Chondrocyte (in vitro differentiated cells): Measurements from ENCODE around the gene GNB5. TPM values are rescaled to one million over a fixed set of nuclear protein-coding genes. Genes with fewer than 3 reads are reported as not detected.
"Not testable (repeated sequence)": the region's sequence is repeated elsewhere in the genome, so short reads cannot be mapped to it uniquely, and the experiment has no call there.

Source experiments
- DNase-seq: peaks from one replicate; pipeline ENCODE4 v3.0.0; 2021; ENCODE audit warnings: mixed read lengths, low spot score
- H3K27ac Mint-ChIP-seq: one replicate; pipeline ENCODE4 v1.8.0; 2021; ENCODE audit warnings: mild to moderate bottlenecking, moderate library complexity, mixed read lengths; ENCODE audit not compliant: unreplicated experiment
- H3K27me3 Mint-ChIP-seq: 2 replicates; pipeline ENCODE4 v1.8.0; 2021; ENCODE audit warnings: low read depth, mixed read lengths
- H3K36me3 Mint-ChIP-seq: 2 replicates; pipeline ENCODE4 v1.8.0; 2021; ENCODE audit warnings: low read depth, mixed read lengths
- H3K4me1 Mint-ChIP-seq: 2 replicates; pipeline ENCODE4 v1.8.0; 2021; ENCODE audit warnings: low read depth, mild to moderate bottlenecking, mixed read lengths
- H3K4me3 Mint-ChIP-seq: one replicate; pipeline ENCODE4 v1.8.0; 2021; ENCODE audit warnings: mild to moderate bottlenecking, moderate library complexity, mixed read lengths; ENCODE audit not compliant: unreplicated experiment
- H3K9me3 Mint-ChIP-seq: 2 replicates; pipeline ENCODE4 v1.8.0; 2021; ENCODE audit warnings: low read depth, mixed read lengths
- CTCF ChIP-seq: fragments of 200-600 bp; sonication (generic); IDR thresholded peaks from 2 replicates; pipeline ENCODE4 v1.5.0; 2021; ENCODE audit warnings: antibody characterized with exemption, mild to moderate bottlenecking, moderate library complexity
- total RNA-seq: library from RNA; stranded (reverse); gene quantifications from 3 replicates; pipeline ENCODE4 v1.2.1, GENCODE V29; 2021

The GNB5 gene
- total RNA-seq, 1 donor from 2014 or later = 25.7 TPM

DNA sequence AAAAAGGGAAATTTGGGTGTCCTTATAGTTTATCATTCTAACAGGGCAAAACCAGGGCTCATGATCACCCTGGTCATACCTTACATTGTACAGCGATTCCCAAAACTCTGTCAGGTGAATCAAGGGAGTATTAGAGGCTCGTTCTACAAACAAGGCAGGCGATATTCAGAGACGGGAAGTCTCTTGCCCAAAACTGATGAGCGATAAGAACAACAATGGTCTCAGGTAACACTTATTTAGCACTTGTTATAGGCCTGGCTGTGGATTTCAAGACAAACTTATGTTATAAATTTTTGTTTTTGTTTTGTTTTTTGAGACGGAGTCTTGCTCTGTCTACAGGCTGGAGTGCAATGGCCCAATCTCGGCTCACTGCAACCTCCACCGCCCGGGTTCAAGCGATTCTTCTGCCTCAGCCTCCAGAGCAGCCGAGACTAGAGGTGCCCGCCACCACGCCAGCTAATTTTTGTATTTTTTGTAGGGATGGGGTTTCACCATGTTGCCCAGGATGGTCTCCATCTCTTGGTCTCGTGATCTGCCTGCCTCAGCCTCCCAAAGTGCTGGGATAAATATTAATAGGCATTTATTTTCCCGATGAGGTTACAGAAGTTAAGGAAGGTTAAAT is 91.4 kb downstream of the GNB5 start:
- TF ChIP-seq CTCF = no peak
- DNase-seq = no peak
- peaks cover 4% of the 10 kb centered on the region for H3K9me3 Mint-ChIP-seq
- H3K4me3 Mint-ChIP-seq = no peak overlapping the region
- no peaks in the 10 kb centered on the region for H3K36me3 Mint-ChIP-seq
- no peaks in the 10 kb centered on the region for H3K27me3 Mint-ChIP-seq
- H3K27ac Mint-ChIP-seq = no peak overlapping the region
- H3K4me1 Mint-ChIP-seq = peaks cover 46% of the 10 kb centered on the region

GRCh38 chr15:52098323-52098722 is 92.9 kb downstream of the GNB5 start:
- Mint-ChIP-seq H3K36me3 (no peaks in the 10 kb centered on the region), H3K4me3 (no peak overlapping the region), H3K9me3 (peaks cover 4% of the 10 kb centered on the region), H3K27me3 (no peaks in the 10 kb centered on the region), H3K4me1 (peaks cover 47% of the 10 kb centered on the region), H3K27ac (no peak overlapping the region)
- no peak for DNase-seq
- no peak for TF ChIP-seq CTCF

DNA sequence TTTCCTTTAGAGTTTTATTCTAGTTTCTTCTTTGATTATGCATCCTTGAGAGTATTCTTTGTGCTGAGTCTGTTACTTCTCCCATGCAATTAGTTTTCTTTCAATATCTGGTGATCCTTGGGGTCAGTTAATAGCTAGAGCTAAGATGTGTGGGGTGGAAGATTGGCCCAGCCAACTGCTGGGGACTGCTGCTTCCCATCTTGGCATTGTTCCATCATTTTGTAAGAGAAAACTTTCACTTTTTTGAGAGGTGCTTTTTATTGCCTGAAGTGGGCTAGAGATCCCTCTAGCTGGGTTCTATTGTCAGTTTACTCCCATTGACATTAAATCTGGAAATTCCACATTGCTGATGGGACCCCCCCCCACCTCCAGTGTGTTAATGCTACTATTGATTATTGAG is 94.0 kb downstream of the GNB5 start:
- H3K4me1 Mint-ChIP-seq = peaks cover 43% of the 10 kb centered on the region
- H3K36me3 Mint-ChIP-seq = no peaks in the 10 kb centered on the region
- no peak for TF ChIP-seq CTCF
- H3K27ac Mint-ChIP-seq = no peak overlapping the region
- H3K27me3 Mint-ChIP-seq = no peaks in the 10 kb centered on the region
- DNase-seq = no peak
- H3K9me3 Mint-ChIP-seq = peaks cover 4% of the 10 kb centered on the region
- H3K4me3 Mint-ChIP-seq = no peak overlapping the region

DNA sequence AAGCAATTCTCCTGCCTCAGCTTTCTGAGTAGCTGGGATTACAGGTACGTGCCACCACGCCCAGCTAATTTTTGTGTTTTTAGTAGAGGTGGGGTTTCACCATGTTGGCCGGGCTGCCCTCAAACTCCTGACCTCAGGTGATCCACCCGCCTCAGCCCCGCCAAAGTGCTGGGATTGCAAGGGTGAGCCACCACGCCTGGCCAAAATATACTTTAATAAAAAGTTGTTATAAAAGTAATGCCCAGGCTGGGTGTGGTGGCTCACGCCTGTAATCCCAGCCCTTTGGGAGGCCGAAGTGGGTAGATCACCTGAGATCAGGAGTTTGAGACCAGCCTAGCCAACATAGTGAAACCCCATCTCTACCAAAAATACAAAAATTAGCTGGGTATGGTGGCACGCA is 94.7 kb downstream of the GNB5 start:
- not testable (repeated sequence) for H3K4me3 Mint-ChIP-seq, DNase-seq, H3K27me3 Mint-ChIP-seq, H3K9me3 Mint-ChIP-seq, H3K36me3 Mint-ChIP-seq, H3K27ac Mint-ChIP-seq
- peaks cover 38% of the 10 kb centered on the region for H3K4me1 Mint-ChIP-seq

DNA sequence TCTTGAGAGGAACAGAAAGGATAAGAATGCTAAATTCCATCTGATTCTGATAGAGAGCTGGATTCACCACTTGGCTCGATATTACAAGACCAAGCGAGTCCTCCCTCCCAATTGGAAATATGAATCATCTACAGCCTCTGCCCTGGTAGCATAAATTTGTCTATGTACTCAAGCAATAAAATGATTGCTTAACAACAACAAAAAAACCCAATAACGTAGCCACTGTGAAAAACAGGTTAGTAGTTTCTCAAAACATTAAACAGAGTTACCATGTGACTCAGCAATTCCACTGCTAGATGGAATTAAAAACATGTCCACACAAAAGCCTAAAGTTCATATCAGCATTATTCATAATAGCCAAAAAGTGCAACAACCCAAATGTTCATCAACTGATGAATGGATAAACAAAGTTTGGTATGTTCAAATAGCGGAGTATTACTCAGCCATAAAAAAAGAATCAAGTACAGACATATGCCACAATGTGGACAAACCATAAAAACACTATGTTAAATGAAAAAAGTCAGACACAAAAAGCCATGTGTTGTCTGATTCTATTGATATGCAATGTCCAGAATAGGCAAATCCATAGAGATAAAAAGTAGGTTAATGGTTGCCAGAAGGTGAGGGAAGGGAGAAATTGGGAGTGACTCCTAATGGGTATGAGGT is 95.5 kb downstream of the GNB5 start:
- peaks cover 38% of the 10 kb centered on the region for H3K4me1 Mint-ChIP-seq
- no peak overlapping the region for H3K27ac Mint-ChIP-seq
- no peak for TF ChIP-seq CTCF
- H3K4me3 Mint-ChIP-seq = no peak overlapping the region
- no peak for DNase-seq
- H3K27me3 Mint-ChIP-seq = no peaks in the 10 kb centered on the region
- H3K36me3 Mint-ChIP-seq = no peaks in the 10 kb centered on the region
- peaks cover 4% of the 10 kb centered on the region for H3K9me3 Mint-ChIP-seq
